Vagina (tissue), 2 donors: ENCODE measurements around the gene TNFRSF6B. TPM values are rescaled to one million over a fixed set of nuclear protein-coding genes. Genes with fewer than 3 reads are reported as not detected.
"Not testable (repeated sequence)": the region's sequence is repeated elsewhere in the genome, so short reads cannot be mapped to it uniquely, and the experiment has no call there.

Source experiments
- DNase-seq, 2 donors: peaks; one replicate each; pipeline ENCODE4 v3.0.0-alpha.2; 2017; ENCODE audit errors: extremely low spot score in 2 of 2
- H3K27ac ChIP-seq: fragments of 200-600 bp; sonication (generic); one replicate; pipeline ENCODE4 v1.5.1; 2019
- H3K27me3 ChIP-seq: fragments of 200-600 bp; sonication (generic); one replicate; pipeline ENCODE4 v1.5.1; 2019
- H3K36me3 ChIP-seq, 2 donors: fragments of 200-600 bp; sonication (generic); one replicate each; pipeline ENCODE4 v1.5.1; 2017 to 2019
- H3K4me1 ChIP-seq: fragments of 200-600 bp; sonication (generic); one replicate; pipeline ENCODE4 v1.5.1; 2019
- H3K4me3 ChIP-seq, 2 donors: fragments of 200-600 bp; sonication (generic); 1 replicate in 1 of 2; 2 replicates in 1 of 2; pipeline ENCODE4 v1.5.1; 2016 to 2019
- H3K9me3 ChIP-seq: fragments of 200-600 bp; sonication (generic); one replicate; pipeline ENCODE4 v1.5.1; 2019
- POLR2A ChIP-seq, 2 donors: fragments of 450-650 bp; IDR thresholded peaks; one replicate each; pipeline ENCODE4 v1.6.1; 2017; ENCODE audit warnings: antibody characterized with exemption in 2 of 2, mild to moderate bottlenecking in 2 of 2, moderate library complexity in 2 of 2
- POLR2AphosphoS5 ChIP-seq, 2 donors: sonication (generic); formaldehyde crosslinking; IDR thresholded peaks; one replicate each; pipeline ENCODE4 v1.9.0; 2017; ENCODE audit warnings: antibody characterized with exemption in 2 of 2, mild to moderate bottlenecking in 2 of 2, low read depth in 1 of 2; ENCODE audit not compliant: insufficient read depth in 1 of 2
- intact Hi-C: fragments of 100-400 bp; cut with DNase I; formaldehyde crosslinking; loops from one replicate; pipeline ENCODE4 v1.15.1; 2023
- total RNA-seq: library from RNA; depleted of rRNA; stranded (reverse); fragments of >200 nt; gene quantifications from one replicate; pipeline ENCODE4 v1.2.3, GENCODE V29; 2016
- TF ChIP-seq, protein P1 (sequence below), 3 experiments: fragments of 450-650 bp in 2 of 3; fragments of 200-600 bp in 1 of 3; sonication (generic) in 1 of 3; IDR thresholded peaks; one replicate each; pipeline ENCODE4 v1.5.1; 2017 to 2019; ENCODE audit warnings: antibody characterized with exemption in 3 of 3, mild to moderate bottlenecking in 2 of 3, moderate library complexity in 2 of 3

TNFRSF6B gene
- total RNA-seq, 1 donor from 2014 or later = 16.7 TPM

DNA sequence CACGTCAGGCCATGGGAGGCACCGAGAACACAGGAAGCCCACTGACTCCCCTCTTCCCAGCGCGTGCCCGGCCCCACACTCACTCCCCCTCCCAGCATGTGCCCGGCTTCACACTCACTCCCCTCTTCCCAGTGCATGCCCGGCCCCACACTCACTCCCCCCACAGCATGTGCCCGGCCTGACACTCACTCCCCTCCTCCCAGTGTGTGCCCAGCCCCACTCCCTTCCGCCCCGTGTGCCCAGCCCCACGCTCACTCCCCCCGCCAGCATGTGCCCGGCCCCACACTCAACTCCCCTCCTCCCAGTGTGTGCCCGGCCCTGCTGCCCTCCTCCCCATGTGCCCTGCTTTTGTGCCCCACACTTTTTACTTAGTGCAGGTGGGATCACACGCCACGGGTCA, 28.6 kb upstream of the TNFRSF6B start:
- Histone ChIP-seq H3K4me1 (no peaks in the 10 kb centered on the region), H3K9me3 (no peaks in the 10 kb centered on the region)

DNA sequence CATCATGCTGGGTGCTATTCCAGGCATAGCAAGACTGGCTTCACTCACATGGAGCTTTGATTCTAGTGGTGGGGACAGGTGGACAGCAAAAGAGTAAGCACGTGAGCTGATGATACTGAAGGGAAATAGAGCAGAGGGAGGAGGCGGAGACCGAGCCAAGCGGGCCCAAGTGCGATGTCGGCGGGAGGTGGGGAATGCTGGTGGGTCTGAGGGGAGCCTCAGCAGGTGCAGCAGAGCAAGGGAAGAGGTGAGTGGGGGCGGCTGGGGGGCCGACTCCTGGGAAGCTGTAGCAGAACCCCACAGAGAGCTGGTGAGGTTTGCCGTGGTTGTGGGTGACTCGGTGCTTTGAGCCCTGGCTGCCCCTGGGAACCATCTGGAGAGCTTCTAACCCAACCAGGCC, 28.1 kb upstream of the TNFRSF6B start:
- intact Hi-C loops = no loop called here
- Histone ChIP-seq H3K4me1 (no peaks in the 10 kb centered on the region), H3K4me3 (no peak overlapping the region), H3K27me3 (no peaks in the 10 kb centered on the region), H3K36me3 (peaks cover 0 to 22% of the 10 kb centered on the region in 2 donors), H3K9me3 (no peaks in the 10 kb centered on the region), H3K27ac (no peak overlapping the region)
- DNase-seq = no peak
- TF ChIP-seq, protein P1, sequence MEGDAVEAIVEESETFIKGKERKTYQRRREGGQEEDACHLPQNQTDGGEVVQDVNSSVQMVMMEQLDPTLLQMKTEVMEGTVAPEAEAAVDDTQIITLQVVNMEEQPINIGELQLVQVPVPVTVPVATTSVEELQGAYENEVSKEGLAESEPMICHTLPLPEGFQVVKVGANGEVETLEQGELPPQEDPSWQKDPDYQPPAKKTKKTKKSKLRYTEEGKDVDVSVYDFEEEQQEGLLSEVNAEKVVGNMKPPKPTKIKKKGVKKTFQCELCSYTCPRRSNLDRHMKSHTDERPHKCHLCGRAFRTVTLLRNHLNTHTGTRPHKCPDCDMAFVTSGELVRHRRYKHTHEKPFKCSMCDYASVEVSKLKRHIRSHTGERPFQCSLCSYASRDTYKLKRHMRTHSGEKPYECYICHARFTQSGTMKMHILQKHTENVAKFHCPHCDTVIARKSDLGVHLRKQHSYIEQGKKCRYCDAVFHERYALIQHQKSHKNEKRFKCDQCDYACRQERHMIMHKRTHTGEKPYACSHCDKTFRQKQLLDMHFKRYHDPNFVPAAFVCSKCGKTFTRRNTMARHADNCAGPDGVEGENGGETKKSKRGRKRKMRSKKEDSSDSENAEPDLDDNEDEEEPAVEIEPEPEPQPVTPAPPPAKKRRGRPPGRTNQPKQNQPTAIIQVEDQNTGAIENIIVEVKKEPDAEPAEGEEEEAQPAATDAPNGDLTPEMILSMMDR (IDR thresholded peaks at IDR 0.05) = no peak
- TF ChIP-seq POLR2A (IDR thresholded peaks at IDR 0.05) (no peak), POLR2AphosphoS5 (IDR thresholded peaks at IDR 0.05; ENCODE audit: insufficient read depth in 1 of 2, low read depth in 1 of 2) (no peak)

More for the DNA sequence above, 28.6 kb upstream of the TNFRSF6B start:
- Histone ChIP-seq H3K27me3 (no peaks in the 10 kb centered on the region), H3K4me3 (no peak overlapping the region), H3K27ac (no peak overlapping the region), H3K36me3 (peaks cover 0 to 22% of the 10 kb centered on the region in 2 donors)
- TF ChIP-seq POLR2A (IDR thresholded peaks at IDR 0.05) = no peak
- TF ChIP-seq, protein P1 (IDR thresholded peaks at IDR 0.05) = no peak
- no peak for TF ChIP-seq POLR2AphosphoS5 (IDR thresholded peaks at IDR 0.05; ENCODE audit: insufficient read depth in 1 of 2, low read depth in 1 of 2)
- intact Hi-C loops = no loop called here
- DNase-seq = no peak

DNA sequence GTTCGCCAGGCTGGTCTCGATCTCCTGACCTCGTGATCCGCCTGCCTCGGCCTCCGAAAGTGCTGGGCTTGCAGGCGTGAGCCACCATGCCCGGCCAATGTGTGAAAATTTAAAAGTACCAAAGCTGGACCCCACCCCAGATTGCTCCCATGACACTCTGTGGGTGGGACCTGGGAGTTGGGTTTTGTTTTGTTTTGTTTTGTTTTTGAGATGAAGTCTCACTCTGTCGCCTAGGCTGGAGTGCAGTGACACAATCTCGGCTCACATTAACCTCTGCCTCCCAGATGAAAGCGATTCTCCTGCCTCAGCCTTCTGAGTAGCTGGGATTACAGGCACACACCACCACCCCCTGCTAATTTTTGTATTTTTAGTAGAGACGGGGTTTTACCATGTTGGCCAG, 24.8 kb upstream of the TNFRSF6B start:
- intact Hi-C loops, H3K4me3 ChIP-seq, H3K9me3 ChIP-seq, DNase-seq, H3K27me3 ChIP-seq, H3K4me1 ChIP-seq, H3K27ac ChIP-seq: not testable (repeated sequence)
- peaks cover 0 to 31% of the 10 kb centered on the region in 2 donors for H3K36me3 ChIP-seq

DNA sequence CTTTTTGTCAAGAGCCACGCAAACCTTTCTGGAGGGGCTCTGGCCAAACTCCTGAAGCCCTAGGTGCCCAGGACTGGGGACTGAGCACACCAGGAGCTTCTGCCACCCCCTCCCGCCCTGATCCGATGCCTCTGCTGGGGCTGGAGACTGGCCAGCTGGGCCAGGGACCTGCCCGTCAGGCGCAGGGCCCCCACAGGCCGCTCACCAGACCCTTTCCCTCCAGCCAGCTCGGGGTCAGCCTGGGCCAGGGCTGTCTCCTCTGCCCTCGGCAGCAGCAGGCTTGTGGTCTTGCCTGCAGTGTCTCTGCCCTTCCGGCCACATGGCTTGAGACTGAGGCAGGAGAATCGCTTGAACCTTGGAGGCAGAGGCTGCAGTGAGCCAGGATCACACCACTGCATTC, 23.8 kb upstream of the TNFRSF6B start:
- intact Hi-C loops = no loop called here
- no peak for DNase-seq
- H3K4me1 ChIP-seq = no peaks in the 10 kb centered on the region
- no peak overlapping the region for H3K27ac ChIP-seq
- no peak overlapping the region for H3K4me3 ChIP-seq
- H3K36me3 ChIP-seq = peaks cover 0 to 23% of the 10 kb centered on the region in 2 donors
- no peak for TF ChIP-seq POLR2A (IDR thresholded peaks at IDR 0.05)
- TF ChIP-seq, protein P1 (IDR thresholded peaks at IDR 0.05) = no peak
- no peak for TF ChIP-seq POLR2AphosphoS5 (IDR thresholded peaks at IDR 0.05; ENCODE audit: insufficient read depth in 1 of 2, low read depth in 1 of 2)
- no peaks in the 10 kb centered on the region for H3K9me3 ChIP-seq
- H3K27me3 ChIP-seq = no peaks in the 10 kb centered on the region

DNA sequence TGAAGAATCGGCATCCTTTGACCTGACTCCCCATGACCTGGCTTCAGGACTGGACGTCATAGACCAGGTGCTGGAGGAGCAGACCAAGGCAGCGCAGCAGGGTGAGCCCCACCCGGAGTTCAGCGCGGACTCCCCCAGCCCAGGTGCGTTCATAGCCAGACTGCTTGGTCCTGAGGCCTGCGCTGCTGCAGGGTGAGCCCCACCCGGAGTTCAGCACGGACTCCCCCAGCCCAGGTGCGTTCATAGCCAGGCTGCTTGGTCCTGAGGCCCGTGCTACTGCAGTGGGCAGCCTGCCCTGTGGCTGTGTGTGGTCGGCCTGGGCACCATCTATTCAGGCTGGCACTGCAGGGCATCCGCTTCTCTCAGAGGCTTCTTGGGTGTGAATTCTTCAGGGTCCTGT, 22.5 kb upstream of the TNFRSF6B start:
- Histone ChIP-seq H3K27me3 (no peaks in the 10 kb centered on the region), H3K9me3 (no peaks in the 10 kb centered on the region), H3K27ac (no peak overlapping the region), H3K4me1 (no peaks in the 10 kb centered on the region), H3K36me3 (peaks cover 0 to 18% of the 10 kb centered on the region in 2 donors), H3K4me3 (no peak overlapping the region)
- intact Hi-C loops = no loop called here
- TF ChIP-seq POLR2A (IDR thresholded peaks at IDR 0.05) (no peak), POLR2AphosphoS5 (IDR thresholded peaks at IDR 0.05; ENCODE audit: insufficient read depth in 1 of 2, low read depth in 1 of 2) (no peak)
- TF ChIP-seq, protein P1 (IDR thresholded peaks at IDR 0.05) = no peak
- DNase-seq = no peak
